HL-60 (cell line): Measurements from ENCODE around the gene RNH1.

ENCODE experiments used
- DNase-seq, 2 experiments: peaks; one replicate each; pipeline ENCODE4 v3.0.0-alpha.2; 2010 to 2020; ENCODE audit warnings: low read depth in 1 of 2, low spot score in 1 of 2
- H3K27ac ChIP-seq: fragments of 250-450 bp; sonication (Bioruptor Pico); replicated peaks from 2 replicates; pipeline ENCODE4 v1.5.1; 2020; ENCODE audit warnings: mild to moderate bottlenecking, moderate library complexity
- H3K27me3 ChIP-seq: fragments of 250-450 bp; sonication (Bioruptor Pico); 2 replicates; pipeline ENCODE4 v1.5.1; 2021; ENCODE audit warnings: mild to moderate bottlenecking, moderate library complexity; ENCODE audit not compliant: insufficient read depth, poor library complexity, severe bottlenecking
- H3K4me3 ChIP-seq: replicated peaks from 2 replicates; pipeline ENCODE4 v1.5.1; 2011; ENCODE audit warnings: mild to moderate bottlenecking, control low read depth, low read length; ENCODE audit not compliant: insufficient read depth
- GABPA ChIP-seq: IDR thresholded peaks from 2 replicates; pipeline ENCODE4 v1.6.1; 2012; ENCODE audit warnings: low read depth
- POLR2AphosphoS5 ChIP-seq: IDR thresholded peaks from 2 replicates; pipeline ENCODE4 v1.6.1; 2012; ENCODE audit warnings: low read depth
- SPI1 ChIP-seq: IDR thresholded peaks from 2 replicates; pipeline ENCODE4 v1.6.1; 2012; ENCODE audit warnings: low read depth, mild to moderate bottlenecking, borderline replicate concordance
- TF ChIP-seq, protein P1 (sequence below): IDR thresholded peaks from 2 replicates; pipeline ENCODE4 v1.6.1; 2012; ENCODE audit warnings: low read depth; ENCODE audit not compliant: insufficient replicate concordance
- TF ChIP-seq, protein P2 (sequence below): IDR thresholded peaks from one replicate; pipeline ENCODE4 v1.5.1; 2011; ENCODE audit warnings: low read length, control low read depth, inconsistent platforms; ENCODE audit not compliant: insufficient read depth

RNH1 gene

GRCh38 chr11:536841-537621, 30.0 kb upstream of the RNH1 start, which contains the start of gene LRRC56:
LRRC56 (plus strand) TSS chr11:537527; CDS start chr11:540685, 3,158 bp downstream.
- peak within 1 kb of the TSS; percentile 57 for H3K27ac ChIP-seq
- H3K4me3 ChIP-seq, result peak within 1 kb of the TSS; percentile 12; the same call in 1 of the 2 replicates
- DNase-seq, result peak; percentile 80 to 82
- TF ChIP-seq POLR2AphosphoS5 (no peak), GABPA (no peak), SPI1 (no peak)
- TF ChIP-seq, protein P1, sequence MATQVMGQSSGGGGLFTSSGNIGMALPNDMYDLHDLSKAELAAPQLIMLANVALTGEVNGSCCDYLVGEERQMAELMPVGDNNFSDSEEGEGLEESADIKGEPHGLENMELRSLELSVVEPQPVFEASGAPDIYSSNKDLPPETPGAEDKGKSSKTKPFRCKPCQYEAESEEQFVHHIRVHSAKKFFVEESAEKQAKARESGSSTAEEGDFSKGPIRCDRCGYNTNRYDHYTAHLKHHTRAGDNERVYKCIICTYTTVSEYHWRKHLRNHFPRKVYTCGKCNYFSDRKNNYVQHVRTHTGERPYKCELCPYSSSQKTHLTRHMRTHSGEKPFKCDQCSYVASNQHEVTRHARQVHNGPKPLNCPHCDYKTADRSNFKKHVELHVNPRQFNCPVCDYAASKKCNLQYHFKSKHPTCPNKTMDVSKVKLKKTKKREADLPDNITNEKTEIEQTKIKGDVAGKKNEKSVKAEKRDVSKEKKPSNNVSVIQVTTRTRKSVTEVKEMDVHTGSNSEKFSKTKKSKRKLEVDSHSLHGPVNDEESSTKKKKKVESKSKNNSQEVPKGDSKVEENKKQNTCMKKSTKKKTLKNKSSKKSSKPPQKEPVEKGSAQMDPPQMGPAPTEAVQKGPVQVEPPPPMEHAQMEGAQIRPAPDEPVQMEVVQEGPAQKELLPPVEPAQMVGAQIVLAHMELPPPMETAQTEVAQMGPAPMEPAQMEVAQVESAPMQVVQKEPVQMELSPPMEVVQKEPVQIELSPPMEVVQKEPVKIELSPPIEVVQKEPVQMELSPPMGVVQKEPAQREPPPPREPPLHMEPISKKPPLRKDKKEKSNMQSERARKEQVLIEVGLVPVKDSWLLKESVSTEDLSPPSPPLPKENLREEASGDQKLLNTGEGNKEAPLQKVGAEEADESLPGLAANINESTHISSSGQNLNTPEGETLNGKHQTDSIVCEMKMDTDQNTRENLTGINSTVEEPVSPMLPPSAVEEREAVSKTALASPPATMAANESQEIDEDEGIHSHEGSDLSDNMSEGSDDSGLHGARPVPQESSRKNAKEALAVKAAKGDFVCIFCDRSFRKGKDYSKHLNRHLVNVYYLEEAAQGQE, result no peak
- TF ChIP-seq, protein P2, sequence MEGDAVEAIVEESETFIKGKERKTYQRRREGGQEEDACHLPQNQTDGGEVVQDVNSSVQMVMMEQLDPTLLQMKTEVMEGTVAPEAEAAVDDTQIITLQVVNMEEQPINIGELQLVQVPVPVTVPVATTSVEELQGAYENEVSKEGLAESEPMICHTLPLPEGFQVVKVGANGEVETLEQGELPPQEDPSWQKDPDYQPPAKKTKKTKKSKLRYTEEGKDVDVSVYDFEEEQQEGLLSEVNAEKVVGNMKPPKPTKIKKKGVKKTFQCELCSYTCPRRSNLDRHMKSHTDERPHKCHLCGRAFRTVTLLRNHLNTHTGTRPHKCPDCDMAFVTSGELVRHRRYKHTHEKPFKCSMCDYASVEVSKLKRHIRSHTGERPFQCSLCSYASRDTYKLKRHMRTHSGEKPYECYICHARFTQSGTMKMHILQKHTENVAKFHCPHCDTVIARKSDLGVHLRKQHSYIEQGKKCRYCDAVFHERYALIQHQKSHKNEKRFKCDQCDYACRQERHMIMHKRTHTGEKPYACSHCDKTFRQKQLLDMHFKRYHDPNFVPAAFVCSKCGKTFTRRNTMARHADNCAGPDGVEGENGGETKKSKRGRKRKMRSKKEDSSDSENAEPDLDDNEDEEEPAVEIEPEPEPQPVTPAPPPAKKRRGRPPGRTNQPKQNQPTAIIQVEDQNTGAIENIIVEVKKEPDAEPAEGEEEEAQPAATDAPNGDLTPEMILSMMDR, result no peak
- H3K27me3 ChIP-seq, result no peaks in the 10 kb centered on the region

- TF ChIP-seq SPI1, result no peak
- TF ChIP-seq POLR2AphosphoS5, result peak; percentile 15; the same call in 1 of the 2 replicates
- peak; percentile 71 for TF ChIP-seq GABPA
- peak; percentile 88 to 91 for DNase-seq
- Histone ChIP-seq H3K27me3 (no peaks in the 10 kb centered on the region), H3K4me3 (peak within 1 kb of the TSS; percentile 84), H3K27ac (peak within 1 kb of the TSS; percentile 57)
These were observed 28.7 kb upstream of the RNH1 start, which contains the start of gene HRAS for GRCh38 chr11:535519-536454. HRAS (minus strand) TSS chr11:535576.

DNA sequence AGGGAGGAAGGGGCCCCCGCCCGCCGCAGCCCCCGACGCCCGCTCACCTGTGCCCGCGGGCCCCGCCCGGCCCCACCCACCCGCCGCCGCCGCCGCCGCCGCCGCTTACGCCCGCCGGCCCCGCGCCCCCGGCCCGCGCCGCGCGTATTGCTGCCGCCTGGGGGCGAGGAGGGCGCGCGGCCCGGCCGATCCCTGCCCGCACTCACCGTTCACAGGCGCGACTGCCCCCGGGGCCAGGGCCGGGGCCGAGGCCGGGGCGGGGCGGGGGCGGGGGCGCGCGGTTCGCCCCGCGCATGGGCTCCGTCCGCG, 28.1 kb upstream of the RNH1 start:
- peak overlapping the region; percentile 84 for H3K4me3 ChIP-seq
- H3K27me3 ChIP-seq, result no peaks in the 10 kb centered on the region
- no peak overlapping the region for H3K27ac ChIP-seq
- TF ChIP-seq SPI1 (no peak), POLR2AphosphoS5 (no peak), GABPA (no peak)
- TF ChIP-seq, protein P2, result no peak
- no peak for DNase-seq

DNA sequence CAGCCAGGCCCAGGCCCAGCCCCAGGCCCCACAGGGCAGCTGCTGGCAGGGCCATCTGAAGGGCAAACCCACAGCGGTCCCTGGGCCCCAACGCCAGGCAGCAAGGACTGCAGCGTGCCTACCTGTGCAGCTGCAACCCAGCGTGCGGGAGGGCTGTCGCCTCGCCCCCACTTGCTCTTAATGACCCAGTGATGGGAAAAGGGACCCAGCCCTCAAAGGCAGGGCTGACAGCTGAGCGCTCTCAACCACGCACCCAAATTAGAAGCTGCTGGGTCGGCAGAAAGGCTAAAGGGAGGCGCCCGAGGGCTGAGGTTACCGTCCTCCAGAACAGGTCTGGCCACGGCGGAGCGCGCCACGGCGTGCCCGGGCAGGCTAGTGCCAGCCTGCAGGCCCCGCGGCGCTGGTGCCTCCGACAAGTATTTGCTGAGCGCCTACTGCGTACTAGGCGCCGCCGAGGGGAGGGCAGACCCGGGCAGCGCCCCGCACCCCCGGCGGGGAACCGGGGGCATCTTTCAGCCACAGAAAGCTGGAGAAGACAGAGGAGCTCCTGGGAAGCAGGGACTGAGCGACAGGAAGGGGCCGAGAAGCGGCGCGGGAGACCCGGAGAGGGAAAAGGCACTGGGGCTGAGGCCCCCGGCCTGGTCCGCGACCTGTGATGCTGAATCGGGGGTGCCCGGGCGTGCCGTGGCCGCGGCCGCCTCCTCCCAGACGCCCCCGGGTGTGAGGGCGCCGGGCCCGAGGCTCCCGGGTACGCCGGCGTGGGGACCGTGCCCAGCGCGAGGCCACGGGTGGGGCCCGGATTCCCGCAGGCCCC, 27.6 kb upstream of the RNH1 start:
- peak; percentile 26 to 37 for DNase-seq
- Histone ChIP-seq H3K27me3 (no peaks in the 10 kb centered on the region), H3K27ac (peak overlapping the region; percentile 25), H3K4me3 (peak overlapping the region; percentile 84)
- no peak for TF ChIP-seq POLR2AphosphoS5
- TF ChIP-seq, protein P2, result no peak
- TF ChIP-seq GABPA, result no peak
- TF ChIP-seq, protein P1, result no peak
- no peak for TF ChIP-seq SPI1
